DOHH2 (cell line): Measurements from ENCODE around the gene PCDHA3.

Source experiments
- EZH2phosphoT487 ChIP-seq: fragments of 200-600 bp; sonication (generic); IDR thresholded peaks from 2 replicates; pipeline ENCODE4 v1.6.1; 2017; ENCODE audit warnings: borderline replicate concordance, mild to moderate bottlenecking, antibody characterized with exemption, low read length, moderate library complexity, mixed read lengths
- TF ChIP-seq, protein P1 (sequence below): fragments of 200-600 bp; sonication (generic); IDR thresholded peaks from one replicate; pipeline ENCODE4 v1.5.1; 2014; ENCODE audit warnings: antibody characterized with exemption, mild to moderate bottlenecking, low read depth, low read length; ENCODE audit not compliant: poor library complexity, severe bottlenecking

DNA sequence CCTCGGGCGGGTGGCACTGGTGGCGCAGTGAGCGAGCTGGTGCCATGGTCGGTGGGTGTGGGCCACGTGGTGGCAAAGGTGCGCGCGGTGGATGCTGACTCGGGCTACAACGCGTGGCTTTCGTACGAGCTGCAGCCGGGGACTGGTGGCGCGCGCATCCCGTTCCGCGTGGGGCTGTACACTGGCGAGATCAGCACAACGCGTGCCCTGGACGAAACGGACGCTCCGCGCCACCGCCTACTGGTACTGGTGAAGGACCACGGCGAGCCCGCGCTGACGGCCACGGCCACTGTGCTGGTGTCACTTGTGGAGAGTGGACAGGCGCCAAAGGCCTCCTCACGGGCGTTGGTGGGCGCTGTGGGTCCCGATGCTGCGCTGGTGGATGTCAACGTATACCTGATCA, 8.0 kb downstream of the PCDHA3 start:
- TF ChIP-seq EZH2phosphoT487: no peak
- TF ChIP-seq, protein P1, sequence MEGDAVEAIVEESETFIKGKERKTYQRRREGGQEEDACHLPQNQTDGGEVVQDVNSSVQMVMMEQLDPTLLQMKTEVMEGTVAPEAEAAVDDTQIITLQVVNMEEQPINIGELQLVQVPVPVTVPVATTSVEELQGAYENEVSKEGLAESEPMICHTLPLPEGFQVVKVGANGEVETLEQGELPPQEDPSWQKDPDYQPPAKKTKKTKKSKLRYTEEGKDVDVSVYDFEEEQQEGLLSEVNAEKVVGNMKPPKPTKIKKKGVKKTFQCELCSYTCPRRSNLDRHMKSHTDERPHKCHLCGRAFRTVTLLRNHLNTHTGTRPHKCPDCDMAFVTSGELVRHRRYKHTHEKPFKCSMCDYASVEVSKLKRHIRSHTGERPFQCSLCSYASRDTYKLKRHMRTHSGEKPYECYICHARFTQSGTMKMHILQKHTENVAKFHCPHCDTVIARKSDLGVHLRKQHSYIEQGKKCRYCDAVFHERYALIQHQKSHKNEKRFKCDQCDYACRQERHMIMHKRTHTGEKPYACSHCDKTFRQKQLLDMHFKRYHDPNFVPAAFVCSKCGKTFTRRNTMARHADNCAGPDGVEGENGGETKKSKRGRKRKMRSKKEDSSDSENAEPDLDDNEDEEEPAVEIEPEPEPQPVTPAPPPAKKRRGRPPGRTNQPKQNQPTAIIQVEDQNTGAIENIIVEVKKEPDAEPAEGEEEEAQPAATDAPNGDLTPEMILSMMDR: no peak
